ENCODE measurements around the gene WDTC1.

GRCh38 chr1:27301582-27302199 lies 67.3 kb downstream of the WDTC1 start:
- TF ChIP-seq NR3C1 (CRISPR knock-in tag; conservative IDR thresholded peaks at IDR 0.05; ENCODE audit: low read depth) (no peak), CTCF (IDR thresholded peaks at IDR 0.05) (no peak), MXD4 (CRISPR knock-in tag; IDR thresholded peaks at IDR 0.05; ENCODE audit: borderline replicate concordance) (no peak), USF1 (CRISPR knock-in tag; IDR thresholded peaks at IDR 0.05) (no peak), EMX1 (CRISPR knock-in tag; IDR thresholded peaks at IDR 0.05) (no peak), SP1 (CRISPR knock-in tag; conservative IDR thresholded peaks at IDR 0.05) (no peak), ATF3 (CRISPR knock-in tag; conservative IDR thresholded peaks at IDR 0.05) (no peak), MLX (CRISPR knock-in tag; IDR thresholded peaks at IDR 0.05) (no peak), AR (CRISPR knock-in tag; IDR thresholded peaks at IDR 0.05) (no peak), IRF2 (CRISPR knock-in tag; IDR thresholded peaks at IDR 0.05; ENCODE audit: borderline replicate concordance, low read depth) (no peak), FOXK1 (CRISPR knock-in tag; IDR thresholded peaks at IDR 0.05) (no peak), TCF7 (CRISPR knock-in tag; IDR thresholded peaks at IDR 0.05; ENCODE audit: low read depth) (no peak)
